EL (cell line): ENCODE measurements around the gene TNFAIP2.

Experiments used
- DNase-seq: peaks from one replicate; pipeline ENCODE4 v3.0.0-alpha.2; 2016

The TNFAIP2 gene

GRCh38 chr14:103094406-103095209 lies 28.7 kb upstream of the TNFAIP2 start, which contains the start of gene EXOC3L4:
Gene EXOC3L4, plus strand, starts transcription at chr14:103094725. Its CDS starts 5,495 bp downstream, at chr14:103100220.
- DNase-seq = no peak

DNA sequence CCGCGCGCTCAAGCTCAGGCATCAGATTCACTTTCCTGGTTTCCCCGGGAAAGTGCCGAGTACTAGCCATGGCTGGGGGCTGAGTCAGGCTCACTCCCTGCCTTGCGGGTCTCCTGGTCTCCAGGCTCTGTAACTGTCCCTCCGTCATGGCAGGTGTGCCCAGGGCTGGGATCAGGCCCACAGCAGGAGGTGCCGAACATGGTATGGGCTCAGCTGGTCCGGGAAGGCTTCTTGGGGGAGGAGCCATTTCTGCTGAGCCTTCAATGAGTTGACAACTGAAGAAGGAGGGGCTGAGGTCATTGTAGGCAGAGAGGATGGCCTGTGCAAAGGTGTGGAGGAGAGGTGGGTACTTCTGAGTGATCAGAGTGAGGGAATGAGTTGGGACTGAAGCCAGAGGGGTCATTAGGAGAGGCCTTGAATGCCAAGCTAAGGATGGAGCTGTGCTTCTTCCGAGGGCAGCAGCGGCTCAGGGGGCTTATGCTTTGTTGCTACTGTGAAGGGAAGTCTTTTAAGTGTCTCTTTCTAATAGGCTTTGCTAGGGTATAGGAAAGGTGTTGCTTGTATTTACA lies 28.0 kb upstream of the TNFAIP2 start:
- DNase-seq = no peak

- no peak for DNase-seq
Observed at GRCh38 chr14:103096387-103096786, 26.9 kb upstream of the TNFAIP2 start.

DNA sequence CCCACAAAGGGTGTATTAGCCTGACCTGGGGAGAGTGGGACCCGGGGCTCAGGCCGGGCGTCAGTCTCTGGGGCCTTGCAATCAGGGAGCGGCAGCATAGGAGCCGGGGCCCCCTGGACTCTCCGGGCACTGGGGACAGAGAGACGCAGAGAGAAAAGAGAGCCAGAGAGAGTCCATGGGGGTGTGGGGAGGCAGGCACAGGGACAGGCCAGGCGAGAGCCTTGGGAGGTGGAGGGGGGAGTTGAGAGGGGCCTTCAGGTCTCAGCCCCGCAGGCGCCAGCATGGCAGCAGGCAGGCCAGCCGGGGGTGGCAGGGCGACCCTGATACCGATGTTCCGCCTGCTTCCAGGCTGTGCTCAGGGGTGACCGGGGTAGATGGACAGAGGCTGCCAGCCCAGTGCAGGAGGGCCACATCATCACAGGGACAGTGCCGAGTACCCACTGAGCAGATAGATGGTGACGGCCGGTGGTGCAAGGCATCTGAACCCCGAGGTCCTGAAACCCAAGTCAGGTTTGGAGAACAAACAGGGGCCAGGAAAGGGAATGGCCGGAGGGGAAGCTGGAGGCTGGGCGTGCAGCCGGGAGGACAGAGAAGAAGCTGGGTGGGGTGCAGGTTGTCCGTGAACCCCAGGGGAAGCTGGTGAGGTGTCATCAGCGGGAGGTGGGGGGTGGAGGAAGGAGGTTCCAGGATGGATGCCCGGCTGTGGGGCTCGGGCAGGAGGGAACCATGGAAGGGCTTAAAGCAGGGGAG lies 25.8 kb upstream of the TNFAIP2 start:
- no peak for DNase-seq

DNA sequence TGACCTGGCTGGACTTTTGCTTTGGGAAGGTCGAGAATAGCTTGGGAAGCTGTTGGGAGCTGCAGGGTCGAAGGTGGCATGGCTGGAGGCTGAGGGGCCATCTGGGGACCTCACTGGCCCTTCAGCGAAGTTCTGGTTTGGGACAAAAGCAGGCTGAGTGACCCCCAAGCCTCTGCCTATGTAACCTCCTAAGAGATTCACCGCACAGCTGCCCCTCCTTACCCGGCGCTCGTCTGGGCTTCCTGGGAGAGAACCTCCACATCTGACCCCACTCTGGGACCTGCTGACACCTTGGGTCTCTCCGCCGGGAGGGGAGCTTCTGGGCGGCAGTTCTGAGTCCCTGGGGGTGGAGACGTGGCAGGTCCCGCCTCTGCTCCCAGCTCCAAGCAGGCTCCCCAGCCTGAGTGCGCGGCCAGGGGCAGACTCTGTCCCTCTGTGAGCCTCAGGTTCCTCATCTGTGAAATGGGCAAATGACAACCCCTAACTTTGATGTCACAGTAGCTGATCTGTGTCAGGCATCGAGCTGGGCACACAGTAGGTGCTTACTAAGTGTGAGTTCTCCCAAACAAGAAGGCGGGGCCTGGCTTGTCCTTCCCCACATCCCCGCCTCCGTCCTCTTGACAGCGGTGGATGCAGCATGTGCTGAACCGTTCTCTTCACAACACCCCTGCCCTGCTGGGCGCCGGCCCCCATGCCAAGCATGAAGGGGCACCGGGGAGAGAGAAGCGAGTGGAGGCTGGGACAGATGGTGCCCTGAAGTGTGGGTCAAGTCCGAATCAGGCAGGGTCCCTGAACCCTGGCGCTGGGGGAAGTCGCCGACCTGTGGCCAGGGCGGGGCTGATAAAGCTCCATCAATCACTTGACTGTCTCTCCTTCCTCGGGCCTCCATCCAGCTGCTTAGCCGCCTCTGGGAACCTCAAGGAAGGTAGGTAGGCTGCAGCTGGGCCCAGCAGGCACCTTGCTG lies 25.0 kb upstream of the TNFAIP2 start:
- no peak for DNase-seq

DNA sequence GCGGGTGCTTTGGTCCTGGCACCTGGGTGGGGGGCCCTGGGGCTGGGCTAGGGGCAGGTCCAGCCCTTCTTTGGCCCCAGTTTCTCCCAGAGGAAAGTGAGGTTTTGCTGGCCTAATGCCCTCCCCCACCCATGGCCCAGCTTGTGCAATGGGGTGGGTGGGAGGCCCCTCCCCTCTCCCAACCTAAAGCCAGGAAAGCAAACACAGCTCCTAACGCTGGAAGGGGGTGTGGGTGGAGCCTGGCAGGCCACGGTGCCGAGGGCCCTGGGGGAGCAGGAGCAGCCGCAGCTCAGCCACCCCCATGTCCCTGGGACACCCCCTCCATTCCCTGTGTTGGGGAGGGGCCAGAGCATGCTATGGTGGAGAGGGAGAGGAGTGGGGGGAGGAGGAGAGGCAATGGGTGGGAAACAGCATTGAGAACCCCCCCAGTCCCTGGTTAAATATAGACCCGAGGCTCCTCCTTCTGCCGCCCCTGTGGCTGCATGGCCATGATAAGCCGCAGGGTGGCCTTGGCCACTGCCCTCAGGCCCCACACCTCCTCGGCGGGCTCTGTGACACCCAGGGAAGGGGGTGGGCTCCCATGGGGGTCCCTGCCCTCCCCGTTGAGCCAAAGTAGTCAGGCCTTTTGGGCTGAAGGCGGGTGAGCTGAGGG lies 24.1 kb upstream of the TNFAIP2 start:
- no peak for DNase-seq

DNA sequence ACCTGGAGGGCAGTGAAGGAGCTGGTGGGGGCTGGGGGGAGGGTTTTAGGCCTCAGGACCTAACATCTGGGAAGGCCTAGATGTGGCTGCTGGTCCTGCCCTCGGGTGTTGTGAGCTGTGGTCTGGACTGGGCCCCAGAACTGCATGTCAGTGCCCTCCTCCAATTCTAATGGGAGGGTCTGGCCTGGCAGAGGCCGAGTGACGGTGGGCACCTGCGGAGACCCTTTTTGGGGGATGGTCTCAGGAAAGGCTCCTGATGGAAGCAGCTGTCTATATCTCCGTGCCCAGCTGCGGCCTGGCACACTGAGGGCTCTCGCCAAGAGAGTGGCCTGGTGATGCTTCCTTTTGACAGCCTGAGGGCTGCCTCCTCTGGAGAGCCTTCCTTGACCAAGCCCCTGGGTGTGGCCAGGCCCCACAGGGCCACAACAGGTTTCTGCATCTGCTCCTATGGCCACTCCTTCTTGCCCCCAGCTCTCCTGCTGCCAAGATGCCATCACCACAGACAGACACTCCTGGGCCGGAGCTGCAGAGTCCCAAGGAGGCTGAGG lies 23.5 kb upstream of the TNFAIP2 start:
- no peak for DNase-seq

DNA sequence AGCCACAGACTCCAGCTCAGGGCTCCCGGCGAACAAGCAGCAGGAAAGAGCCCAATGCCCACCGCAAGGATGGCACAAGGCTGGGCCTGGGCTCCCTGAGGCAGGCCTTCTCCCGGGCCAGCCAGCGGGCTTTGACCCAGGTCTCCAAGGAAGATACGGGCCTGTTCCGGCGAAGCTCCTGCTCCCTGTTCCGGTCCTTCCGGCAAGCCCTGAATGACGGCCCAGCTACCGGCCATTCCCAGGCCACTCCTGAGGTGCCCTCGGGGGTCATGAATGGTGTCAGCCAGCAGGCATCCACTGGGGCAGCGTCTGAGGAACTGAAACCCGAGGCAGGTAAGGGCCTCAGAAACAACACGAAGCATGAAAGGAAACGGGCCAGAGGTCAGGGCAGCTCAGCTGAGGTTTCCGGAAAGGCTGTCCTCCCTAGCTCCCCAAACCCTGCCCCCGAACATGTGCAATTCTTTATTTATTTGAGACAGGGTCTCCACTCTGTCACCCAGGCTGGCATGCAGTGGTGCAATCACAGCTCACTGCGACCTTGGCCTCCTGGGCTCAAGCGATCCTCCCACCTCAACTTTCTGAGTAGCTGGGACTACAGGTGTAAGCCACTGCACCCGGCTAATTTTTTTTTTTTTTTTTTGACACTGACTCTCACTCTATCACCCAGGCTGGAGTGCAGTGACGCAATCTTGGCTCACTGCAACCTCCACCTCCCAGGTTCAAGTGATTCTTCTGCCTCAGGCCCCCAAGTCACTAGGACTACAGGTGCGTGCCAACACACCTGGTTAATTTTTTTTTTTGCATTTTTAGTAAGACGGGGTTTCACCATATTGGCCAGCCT lies 22.8 kb upstream of the TNFAIP2 start:
- no peak for DNase-seq

GRCh38 chr14:103101257-103101962 lies 21.9 kb upstream of the TNFAIP2 start:
- DNase-seq = no peak

- no peak for DNase-seq
Observed at GRCh38 chr14:103101963-103102688, 21.1 kb upstream of the TNFAIP2 start.

- DNase-seq = no peak
Observed at GRCh38 chr14:103102689-103103260, 20.5 kb upstream of the TNFAIP2 start.

DNA sequence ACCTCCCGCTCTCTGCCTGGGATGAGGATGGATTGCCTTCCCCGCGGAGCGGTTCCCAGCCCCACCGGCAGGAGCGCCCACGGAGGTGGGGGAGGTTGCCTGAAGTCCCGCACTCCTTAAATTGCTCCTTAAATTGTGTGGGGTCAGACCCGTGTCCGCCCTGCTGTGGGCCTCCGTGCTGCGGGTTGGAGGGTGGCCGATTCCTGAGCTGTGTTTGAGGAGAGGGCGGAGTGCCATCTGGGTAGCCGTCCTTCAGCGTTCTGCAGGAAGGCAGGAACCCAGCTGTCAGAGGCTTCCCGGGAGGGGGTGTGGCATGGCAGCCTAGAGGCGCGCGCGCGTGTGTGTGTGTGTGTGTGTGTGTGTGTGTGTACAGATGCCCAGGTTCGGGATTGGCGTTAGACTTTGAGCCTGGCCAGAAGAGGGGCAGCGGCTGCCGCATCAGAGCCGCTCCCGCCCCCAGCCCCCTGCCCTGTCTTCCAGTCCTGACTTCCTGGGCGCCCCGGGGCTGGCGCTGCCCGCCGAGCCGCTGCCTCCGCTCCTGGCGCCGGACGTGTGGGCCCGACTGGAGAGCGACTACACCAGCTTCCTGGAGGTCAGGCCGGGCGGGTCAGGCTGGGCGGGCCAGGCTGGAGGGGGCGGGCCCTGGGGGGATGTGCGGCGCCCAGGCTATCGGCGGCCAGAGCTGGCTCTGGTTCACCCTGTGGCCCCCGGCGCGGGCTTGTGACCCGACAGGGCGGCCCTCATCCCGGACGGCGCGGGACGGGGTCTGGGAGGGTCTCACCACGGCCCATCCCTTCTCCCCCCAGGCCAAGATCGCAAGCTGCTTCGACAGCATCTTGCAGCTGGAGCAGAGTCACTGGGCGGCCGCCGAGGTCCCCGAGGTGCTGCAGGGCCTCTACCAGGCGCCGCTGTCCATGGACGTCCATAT lies 19.5 kb upstream of the TNFAIP2 start:
- peak; percentile 69 for DNase-seq

DNA sequence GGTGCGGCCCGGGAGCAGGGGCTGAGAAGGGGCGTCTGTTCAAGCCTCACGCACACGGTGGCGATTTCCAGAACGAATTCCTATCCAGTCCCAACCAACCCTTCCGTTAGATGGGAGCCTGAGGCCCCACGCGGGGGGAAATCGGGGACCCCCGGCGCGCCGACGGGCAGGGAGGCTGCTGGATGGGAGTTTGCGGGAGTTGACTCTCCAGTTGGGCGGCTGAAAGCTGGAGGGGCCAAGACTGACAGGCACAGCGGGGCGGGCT lies 18.9 kb upstream of the TNFAIP2 start:
- no peak for DNase-seq

DNA sequence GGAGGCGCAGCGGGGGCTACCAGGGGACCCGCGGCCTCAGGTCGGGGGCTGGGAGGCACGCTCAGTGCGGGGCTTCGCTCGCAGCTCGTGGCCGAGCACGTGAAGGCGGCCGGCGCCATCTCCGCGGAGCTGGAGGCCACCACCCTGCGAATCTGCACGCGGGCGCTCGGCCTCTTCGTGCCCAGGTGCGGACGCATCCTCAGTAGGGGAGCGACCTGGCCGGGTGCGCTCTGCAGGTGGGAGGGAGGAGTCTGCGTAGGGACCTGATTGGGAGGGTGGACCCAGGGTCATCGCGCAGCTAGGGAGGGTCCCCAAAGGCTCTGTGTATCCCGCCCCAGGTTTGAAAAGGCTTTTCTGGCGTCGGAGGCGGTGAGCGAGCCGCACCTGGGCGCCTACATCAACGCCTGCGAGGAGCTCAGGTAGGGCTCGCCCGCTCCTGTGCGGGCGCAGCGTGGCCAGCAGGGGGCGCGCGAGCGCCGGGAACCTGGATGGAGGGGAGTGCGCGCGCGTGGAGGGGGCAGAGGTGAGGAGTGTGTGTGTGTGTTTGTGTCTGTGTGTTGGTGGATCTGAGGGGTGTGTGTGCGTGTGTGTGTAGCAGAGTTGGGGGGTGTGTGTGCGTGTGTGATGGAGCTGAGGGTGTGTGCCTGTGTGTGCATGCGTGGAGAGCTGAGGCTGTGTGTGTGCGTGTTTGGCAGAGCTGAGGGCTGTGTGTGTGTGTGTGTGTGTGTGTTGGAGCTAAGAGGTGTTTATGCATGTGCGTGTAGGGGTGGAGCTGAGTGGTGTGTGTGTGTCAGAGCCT lies 18.4 kb upstream of the TNFAIP2 start:
- DNase-seq = peak; percentile 39

DNA sequence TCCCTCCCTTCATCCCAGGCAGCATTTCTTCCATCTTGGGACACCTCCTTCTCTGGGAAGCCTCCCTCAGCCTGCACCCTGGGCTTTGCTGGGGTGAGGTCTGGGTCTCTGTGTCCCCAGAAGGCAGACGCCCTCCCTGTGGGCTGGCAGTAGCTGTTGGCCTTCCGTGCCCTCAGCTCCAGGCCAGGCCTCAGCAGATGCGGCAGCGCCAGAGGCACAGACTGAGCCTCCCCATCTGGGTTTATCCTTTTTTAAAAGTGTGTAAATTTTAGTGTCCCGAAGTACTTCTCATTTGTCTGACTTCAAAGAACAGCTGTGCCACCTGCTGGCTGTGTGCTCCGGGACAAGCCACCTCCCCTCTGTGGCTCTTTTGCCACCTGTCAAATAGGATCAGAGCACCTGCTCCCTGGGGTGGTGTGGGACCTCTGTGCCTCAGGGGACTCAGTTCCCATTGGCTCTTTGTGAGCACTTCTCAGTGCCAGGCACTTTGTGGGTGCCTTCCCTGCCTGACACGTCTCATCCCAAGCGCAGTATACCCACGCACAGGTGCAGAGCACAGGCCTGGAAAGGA lies 17.6 kb upstream of the TNFAIP2 start:
- DNase-seq = no peak

GRCh38 chr14:103107455-103107854 lies 15.8 kb upstream of the TNFAIP2 start:
- DNase-seq = no peak
